ENCODE measurements around the gene MAP2K3.

The MAP2K3 gene

DNA sequence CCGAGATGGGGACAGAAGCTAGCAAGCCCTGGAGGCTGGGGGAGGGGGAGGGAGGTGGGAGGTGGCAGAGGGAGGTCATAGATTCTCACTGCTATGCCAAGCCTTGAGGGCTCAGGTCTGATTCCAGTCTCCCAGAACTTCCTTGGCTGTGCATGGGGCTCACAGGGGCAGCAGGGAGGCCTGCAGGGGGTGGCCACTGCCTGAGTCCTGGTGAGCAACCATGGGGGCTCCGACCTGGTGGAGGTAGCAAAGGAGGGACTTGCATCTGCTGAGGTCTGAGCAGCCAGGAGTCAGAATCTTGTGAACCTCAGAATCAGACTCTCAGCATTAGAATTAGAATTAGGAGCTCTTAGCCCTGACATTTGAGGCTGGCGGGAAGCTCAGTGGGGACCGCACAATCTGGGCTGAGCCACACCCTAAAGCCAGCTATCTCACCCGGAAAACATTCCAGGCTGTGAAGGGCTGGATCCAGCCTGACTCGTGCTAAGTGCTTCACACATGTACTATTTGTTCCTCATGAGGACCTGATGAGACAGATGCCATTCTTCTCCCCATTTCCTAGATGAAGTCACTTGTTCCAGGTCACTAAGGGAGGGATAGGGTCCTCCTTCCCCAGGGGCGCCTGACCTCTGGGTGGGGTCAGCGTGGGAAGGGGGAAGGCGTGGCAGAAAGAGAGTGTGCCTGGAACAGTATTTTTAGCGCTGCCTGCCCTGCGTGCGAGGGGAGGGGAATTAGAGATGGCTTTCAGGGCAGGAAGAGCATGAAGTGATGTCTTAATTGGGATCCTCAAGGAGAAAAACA is 74.4 kb downstream of the MAP2K3 start:
- H3K4me1 ChIP-seq (ENCODE audit: control insufficient read depth, insufficient read depth, low read length): peaks cover 11% of the 10 kb centered on the region

DNA sequence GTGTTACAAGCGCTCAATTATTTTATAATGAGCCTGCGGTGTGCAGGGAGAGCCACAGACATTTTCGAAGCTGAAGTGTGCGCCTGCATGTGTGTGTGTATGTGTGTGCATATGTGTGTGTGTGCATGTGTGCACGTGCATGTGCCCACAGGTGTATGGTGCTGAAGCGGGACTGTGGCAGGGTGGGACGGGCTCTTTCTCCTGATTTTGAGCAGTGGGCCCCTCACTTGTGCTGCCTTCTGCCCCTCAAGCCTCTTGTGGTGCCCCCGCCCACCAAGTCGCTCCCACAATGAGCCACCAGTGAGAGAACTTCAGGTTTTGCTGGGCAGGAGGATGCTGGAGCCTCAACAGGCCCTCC is 75.0 kb downstream of the MAP2K3 start:
- Histone ChIP-seq H3K9ac (ENCODE audit: low read depth, low read length) (no peak overlapping the region), H3K36me3 (ENCODE audit: control insufficient read depth, insufficient read depth, low read length) (no peaks in the 10 kb centered on the region), H3K4me1 (ENCODE audit: control insufficient read depth, insufficient read depth, low read length) (peaks cover 11% of the 10 kb centered on the region), H3K27me3 (ENCODE audit: control insufficient read depth, insufficient read depth, low read length) (peaks cover 9% of the 10 kb centered on the region), H3K9me3 (ENCODE audit: control insufficient read depth, insufficient read depth, low read length) (no peaks in the 10 kb centered on the region), H3K4me3 (ENCODE audit: low read depth, low read length) (no peak overlapping the region)

More for the DNA sequence above, 74.4 kb downstream of the MAP2K3 start:
- H3K27me3 ChIP-seq (ENCODE audit: control insufficient read depth, insufficient read depth, low read length): peaks cover 9% of the 10 kb centered on the region
- H3K4me3 ChIP-seq (ENCODE audit: low read depth, low read length): no peak overlapping the region
- no peak overlapping the region for H3K9ac ChIP-seq (ENCODE audit: low read depth, low read length)
- H3K36me3 ChIP-seq (ENCODE audit: control insufficient read depth, insufficient read depth, low read length): no peaks in the 10 kb centered on the region
- no peaks in the 10 kb centered on the region for H3K9me3 ChIP-seq (ENCODE audit: control insufficient read depth, insufficient read depth, low read length)

DNA sequence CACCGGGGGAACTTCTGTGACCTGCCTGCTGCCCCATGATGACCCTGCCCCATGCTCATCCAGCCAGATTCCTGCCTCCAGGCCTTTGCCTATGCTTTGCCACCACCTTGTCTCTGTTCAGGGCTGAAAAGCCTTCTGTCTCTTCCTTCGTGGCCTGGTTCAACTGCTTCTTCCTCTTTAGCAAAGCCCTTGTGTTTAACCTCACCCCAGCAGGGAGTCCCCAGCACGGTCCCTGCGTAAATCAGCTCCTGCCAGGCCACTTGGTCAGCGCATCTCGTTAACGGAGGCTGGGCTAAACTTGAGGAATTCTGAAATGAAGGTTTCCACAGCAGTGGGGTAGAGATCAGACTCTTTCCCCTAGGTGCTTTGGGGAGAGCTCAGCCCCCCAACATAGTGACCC is 75.5 kb downstream of the MAP2K3 start:
- Histone ChIP-seq H3K4me1 (ENCODE audit: control insufficient read depth, insufficient read depth, low read length) (peaks cover 11% of the 10 kb centered on the region), H3K9ac (ENCODE audit: low read depth, low read length) (no peak overlapping the region), H3K36me3 (ENCODE audit: control insufficient read depth, insufficient read depth, low read length) (no peaks in the 10 kb centered on the region), H3K9me3 (ENCODE audit: control insufficient read depth, insufficient read depth, low read length) (no peaks in the 10 kb centered on the region), H3K27me3 (ENCODE audit: control insufficient read depth, insufficient read depth, low read length) (peaks cover 9% of the 10 kb centered on the region), H3K4me3 (ENCODE audit: low read depth, low read length) (no peak overlapping the region)

DNA sequence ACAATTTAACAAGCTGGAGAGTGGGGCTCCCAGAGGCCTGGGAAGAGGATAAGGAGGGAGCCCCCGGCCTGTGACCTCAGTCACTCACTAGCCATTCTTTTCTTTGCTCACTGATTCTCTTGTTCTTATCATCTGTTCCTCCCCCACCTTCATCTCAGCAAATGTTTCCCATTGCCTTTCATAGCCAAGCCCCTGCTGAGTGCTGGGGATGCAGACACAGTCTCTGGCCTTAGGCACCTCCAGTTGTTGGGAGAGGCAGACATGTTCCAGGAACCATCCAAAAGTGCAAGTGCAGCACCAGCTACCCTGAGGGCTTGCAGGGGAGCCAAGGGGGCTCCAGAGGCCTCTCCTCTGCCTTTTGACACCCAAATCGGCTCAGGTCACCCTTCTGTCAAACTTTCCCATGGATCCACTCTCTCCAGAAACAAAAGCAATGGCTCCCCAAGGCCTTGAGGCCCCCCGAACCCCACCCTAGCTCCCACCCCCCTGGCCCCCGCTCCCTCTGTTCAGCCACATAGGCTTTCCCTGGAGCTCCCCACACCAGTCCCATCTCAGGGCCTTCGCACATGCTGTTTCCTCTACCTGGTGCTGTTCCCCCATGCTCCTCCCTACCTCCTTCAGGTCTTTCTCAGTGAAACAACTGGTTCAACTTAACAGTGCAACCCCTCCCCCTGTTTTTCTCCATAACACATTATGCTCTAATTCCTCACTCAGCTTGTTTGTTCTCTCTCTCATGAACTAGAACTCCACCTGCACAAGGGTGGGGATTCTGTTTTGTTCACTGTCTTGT is 76.7 kb downstream of the MAP2K3 start:
- Histone ChIP-seq H3K36me3 (ENCODE audit: control insufficient read depth, insufficient read depth, low read length) (no peaks in the 10 kb centered on the region), H3K9me3 (ENCODE audit: control insufficient read depth, insufficient read depth, low read length) (no peaks in the 10 kb centered on the region), H3K4me3 (ENCODE audit: low read depth, low read length) (no peak overlapping the region), H3K27me3 (ENCODE audit: control insufficient read depth, insufficient read depth, low read length) (peaks cover 9% of the 10 kb centered on the region), H3K9ac (ENCODE audit: low read depth, low read length) (no peak overlapping the region), H3K4me1 (ENCODE audit: control insufficient read depth, insufficient read depth, low read length) (peaks cover 11% of the 10 kb centered on the region)

DNA sequence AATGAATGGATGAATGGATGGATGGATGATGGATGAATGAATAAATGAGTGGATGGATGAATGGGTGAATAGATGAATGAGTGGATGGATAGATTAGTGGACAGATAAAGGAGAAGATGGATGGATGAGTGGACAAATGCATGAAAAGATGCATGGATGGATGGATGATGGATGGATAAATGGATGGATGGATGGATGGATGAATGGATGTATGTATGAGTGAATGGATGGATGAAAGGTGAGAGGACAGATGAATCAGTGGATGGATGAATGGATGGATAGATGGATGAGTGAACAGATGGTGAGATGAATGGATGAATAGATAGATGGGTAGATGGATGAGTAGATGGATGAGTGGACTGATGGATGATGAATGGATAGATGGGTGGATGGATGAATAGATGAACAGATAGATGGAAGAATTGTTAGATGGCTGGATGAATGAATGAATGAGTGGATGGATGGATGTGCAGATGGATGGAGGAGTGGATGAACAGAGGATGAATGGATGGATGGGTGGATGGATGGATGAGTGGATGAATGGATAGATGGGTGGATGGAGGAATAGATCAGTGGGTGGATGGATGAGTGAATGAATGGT is 77.9 kb downstream of the MAP2K3 start:
- H3K36me3 ChIP-seq (ENCODE audit: control insufficient read depth, insufficient read depth, low read length): no peaks in the 10 kb centered on the region
- no peaks in the 10 kb centered on the region for H3K9me3 ChIP-seq (ENCODE audit: control insufficient read depth, insufficient read depth, low read length)
- H3K27me3 ChIP-seq (ENCODE audit: control insufficient read depth, insufficient read depth, low read length): peaks cover 9% of the 10 kb centered on the region
- H3K4me3 ChIP-seq (ENCODE audit: low read depth, low read length): no peak overlapping the region
- H3K9ac ChIP-seq (ENCODE audit: low read depth, low read length): no peak overlapping the region
- peaks cover 11% of the 10 kb centered on the region for H3K4me1 ChIP-seq (ENCODE audit: control insufficient read depth, insufficient read depth, low read length)

DNA sequence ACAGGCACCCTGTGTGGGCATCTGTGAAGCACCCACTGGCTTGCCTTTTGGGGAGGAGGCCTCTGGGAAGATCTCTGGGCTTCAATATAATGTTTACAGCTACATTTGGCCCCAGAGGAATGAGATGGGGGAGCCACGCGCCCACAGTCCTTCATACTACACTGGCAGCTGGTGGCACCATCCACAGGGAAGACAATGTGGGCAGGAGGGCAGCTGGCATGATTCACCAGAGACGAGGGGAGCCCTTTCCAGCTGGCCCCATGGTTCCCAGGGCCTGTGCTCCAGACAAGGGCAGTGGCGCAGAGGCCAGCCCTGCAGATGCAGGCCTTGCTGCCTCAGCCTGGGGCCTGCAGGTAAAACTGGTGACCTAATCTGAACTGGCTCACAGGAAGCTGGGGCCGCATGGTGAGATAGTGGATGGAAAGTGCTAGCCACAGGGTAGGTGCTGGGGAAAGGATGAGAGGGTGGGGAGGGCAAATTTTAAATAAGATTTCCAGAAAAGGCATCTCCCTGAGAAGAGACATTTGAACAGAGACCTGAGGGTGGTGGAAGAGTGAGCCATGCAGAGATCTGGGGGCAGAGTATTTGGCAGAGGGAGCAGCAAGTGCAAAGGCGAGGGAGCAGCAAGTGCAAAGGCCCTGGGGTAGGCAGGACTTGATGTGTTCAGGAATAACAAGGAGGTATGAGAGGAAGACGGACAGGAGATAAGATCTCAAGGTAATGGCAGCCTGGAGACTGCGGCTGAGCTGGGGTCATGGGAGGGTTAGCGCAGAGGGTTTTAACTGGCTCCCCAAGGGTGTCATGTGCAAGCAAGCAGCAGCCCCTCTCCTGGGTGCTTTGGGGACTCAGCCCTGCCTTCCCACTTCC is 79.5 kb downstream of the MAP2K3 start:
- no peaks in the 10 kb centered on the region for H3K36me3 ChIP-seq (ENCODE audit: control insufficient read depth, insufficient read depth, low read length)
- H3K4me3 ChIP-seq (ENCODE audit: low read depth, low read length): no peak overlapping the region
- no peaks in the 10 kb centered on the region for H3K9me3 ChIP-seq (ENCODE audit: control insufficient read depth, insufficient read depth, low read length)
- H3K9ac ChIP-seq (ENCODE audit: low read depth, low read length): no peak overlapping the region
- H3K4me1 ChIP-seq (ENCODE audit: control insufficient read depth, insufficient read depth, low read length): peaks cover 11% of the 10 kb centered on the region
- peaks cover 9% of the 10 kb centered on the region for H3K27me3 ChIP-seq (ENCODE audit: control insufficient read depth, insufficient read depth, low read length)
